KMS-11 (cell line): ENCODE measurements around the gene CLDN12.

Source experiments
- H2AFZ ChIP-seq: fragments of 200-600 bp; sonication (generic); 2 replicates; pipeline ENCODE4 v1.6.1; 2016; ENCODE audit warnings: antibody characterized with exemption, mixed run types, low read depth
- H3K27ac ChIP-seq: fragments of 200-600 bp; sonication (generic); 2 replicates; pipeline ENCODE4 v1.6.1; 2016; ENCODE audit warnings: mild to moderate bottlenecking, mixed run types
- H3K27me3 ChIP-seq: fragments of 200-600 bp; sonication (generic); 2 replicates; pipeline ENCODE4 v1.6.1; 2017; ENCODE audit warnings: mild to moderate bottlenecking, low read depth, mixed run types, moderate library complexity; ENCODE audit not compliant: insufficient read depth
- H3K36me3 ChIP-seq: fragments of 200-600 bp; sonication (generic); 2 replicates; pipeline ENCODE4 v1.6.1; 2017; ENCODE audit warnings: mild to moderate bottlenecking, mixed run types; ENCODE audit not compliant: insufficient read depth
- H3K4me1 ChIP-seq: fragments of 200-600 bp; sonication (generic); 2 replicates; pipeline ENCODE4 v1.6.1; 2016; ENCODE audit warnings: mild to moderate bottlenecking, low read depth, mixed run types; ENCODE audit not compliant: poor library complexity, severe bottlenecking
- H3K4me2 ChIP-seq: fragments of 200-600 bp; sonication (generic); 2 replicates; pipeline ENCODE4 v1.7.0; 2016; ENCODE audit warnings: mild to moderate bottlenecking, mixed run types
- H3K4me3 ChIP-seq: fragments of 200-600 bp; sonication (generic); IDR thresholded peaks from 2 replicates; pipeline ENCODE4 v1.6.1; 2017; ENCODE audit warnings: low read depth, low read length, mixed read lengths; ENCODE audit not compliant: insufficient read depth
- H3K79me2 ChIP-seq: fragments of 200-600 bp; sonication (generic); 2 replicates; pipeline ENCODE4 v1.6.1; 2016; ENCODE audit warnings: low read depth, mixed run types; ENCODE audit not compliant: insufficient read depth
- H3K9ac ChIP-seq: fragments of 200-600 bp; sonication (generic); 2 replicates; pipeline ENCODE4 v1.6.1; 2016; ENCODE audit warnings: mild to moderate bottlenecking, mixed run types
- H4K20me1 ChIP-seq: fragments of 200-600 bp; sonication (generic); 2 replicates; pipeline ENCODE4 v1.6.1; 2016; ENCODE audit warnings: mild to moderate bottlenecking, mixed run types; ENCODE audit not compliant: insufficient read depth
- CTCF ChIP-seq: fragments of 200-600 bp; sonication (generic); conservative IDR thresholded peaks from 2 replicates; pipeline ENCODE4 v1.6.1; 2017; ENCODE audit warnings: low read depth, mild to moderate bottlenecking, antibody characterized with exemption, low read length, moderate library complexity, mixed read lengths

The CLDN12 gene

GRCh38 chr7:90409667-90410066, 6.4 kb downstream of the CLDN12 start:
- Histone ChIP-seq H3K4me2 (no peak overlapping the region), H3K9ac (no peak overlapping the region), H3K4me1 (peaks cover 3% of the 10 kb centered on the region), H3K4me3 (no peak overlapping the region), H3K27ac (no peak overlapping the region), H3K79me2 (no peaks in the 10 kb centered on the region), H3K36me3 (no peaks in the 10 kb centered on the region), H2AFZ (no peak overlapping the region), H4K20me1 (no peaks in the 10 kb centered on the region), H3K27me3 (no peaks in the 10 kb centered on the region)
- TF ChIP-seq CTCF = no peak

DNA sequence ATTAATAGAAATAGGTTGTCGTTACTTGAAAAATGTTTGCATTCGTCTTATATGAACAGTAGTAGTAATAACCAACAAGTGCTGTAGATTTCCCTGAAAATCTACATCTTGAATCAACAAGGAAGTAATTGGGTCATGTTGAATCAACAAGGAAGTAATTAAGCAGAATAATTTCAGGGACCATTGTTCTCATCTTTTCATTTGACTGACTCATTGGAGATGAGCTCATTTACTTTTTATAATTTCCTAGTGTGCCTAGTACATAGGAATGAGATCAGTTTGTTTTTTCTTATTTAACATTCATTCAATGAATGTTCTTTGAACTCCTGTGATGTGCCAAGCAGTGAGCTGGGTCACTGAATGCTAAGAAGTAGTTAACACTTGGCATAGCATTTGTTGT, 8.2 kb downstream of the CLDN12 start:
- Histone ChIP-seq H3K27ac (no peak overlapping the region), H4K20me1 (no peaks in the 10 kb centered on the region), H3K27me3 (no peaks in the 10 kb centered on the region), H3K36me3 (no peaks in the 10 kb centered on the region), H3K4me2 (no peak overlapping the region), H3K4me1 (no peaks in the 10 kb centered on the region), H3K79me2 (no peaks in the 10 kb centered on the region), H2AFZ (no peak overlapping the region), H3K4me3 (no peak overlapping the region), H3K9ac (no peak overlapping the region)
- no peak for TF ChIP-seq CTCF

GRCh38 chr7:90412458-90413184, 9.4 kb downstream of the CLDN12 start:
- Histone ChIP-seq H3K27ac (no peak overlapping the region), H4K20me1 (no peaks in the 10 kb centered on the region), H3K27me3 (no peaks in the 10 kb centered on the region), H3K36me3 (no peaks in the 10 kb centered on the region), H3K4me2 (no peak overlapping the region), H2AFZ (no peak overlapping the region), H3K4me1 (peaks cover 8% of the 10 kb centered on the region), H3K79me2 (no peaks in the 10 kb centered on the region), H3K9ac (no peak overlapping the region), H3K4me3 (no peak overlapping the region)
- TF ChIP-seq CTCF = peak; percentile 65

GRCh38 chr7:90413185-90413528, 9.9 kb downstream of the CLDN12 start:
- Histone ChIP-seq H3K79me2 (no peaks in the 10 kb centered on the region), H3K4me3 (no peak overlapping the region), H4K20me1 (no peaks in the 10 kb centered on the region), H3K9ac (no peak overlapping the region), H2AFZ (no peak overlapping the region), H3K27ac (no peak overlapping the region), H3K4me1 (peaks cover 11% of the 10 kb centered on the region), H3K27me3 (no peaks in the 10 kb centered on the region), H3K4me2 (no peak overlapping the region), H3K36me3 (no peaks in the 10 kb centered on the region)
- no peak; the same call in 1 of the 2 replicates for TF ChIP-seq CTCF
